ENCODE measurements around the gene FRS3.
"Not testable (repeated sequence)": the region's sequence is repeated elsewhere in the genome, so short reads cannot be mapped to it uniquely, and the experiment has no call there.

FRS3 gene

GRCh38 chr6:41768545-41769308 is 11.0 kb downstream of the FRS3 start:
- DNase-seq = no peak

- no peak for DNase-seq
These were observed 12.4 kb downstream of the FRS3 start for GRCh38 chr6:41767112-41767833.

- not testable (repeated sequence) for DNase-seq
These were observed 13.5 kb downstream of the FRS3 start for GRCh38 chr6:41766043-41766664.

GRCh38 chr6:41763470-41763869 is 16.2 kb downstream of the FRS3 start:
- no peak for DNase-seq

- DNase-seq = no peak
These were observed 19.7 kb downstream of the FRS3 start for GRCh38 chr6:41759905-41760579.

- no peak for DNase-seq
These were observed 20.4 kb downstream of the FRS3 start for GRCh38 chr6:41759106-41759904.

- DNase-seq = no peak
These were observed 21.1 kb downstream of the FRS3 start for GRCh38 chr6:41758641-41759035.

- peak; percentile 15 for DNase-seq
These were observed 21.6 kb downstream of the FRS3 start for GRCh38 chr6:41757931-41758640.

- no peak for DNase-seq
These were observed 22.4 kb downstream of the FRS3 start for GRCh38 chr6:41757271-41757670.

- DNase-seq = no peak
These were observed 23.3 kb downstream of the FRS3 start for GRCh38 chr6:41756354-41756753.

- no peak for DNase-seq
These were observed 23.8 kb downstream of the FRS3 start for GRCh38 chr6:41755895-41756294.

GRCh38 chr6:41750374-41750773 is 29.3 kb downstream of the FRS3 start:
- DNase-seq = no peak

- DNase-seq = no peak
These were observed 31.2 kb downstream of the FRS3 start for GRCh38 chr6:41748542-41748941.

- DNase-seq = no peak
These were observed 31.6 kb downstream of the FRS3 start for GRCh38 chr6:41748102-41748477.

GRCh38 chr6:41747256-41748101 is 32.2 kb downstream of the FRS3 start, which contains the start of gene PGC:
PGC (minus strand) TSS chr6:41747397; CDS start chr6:41747334, 63 bp downstream.
- DNase-seq = no peak

- DNase-seq = no peak
These were observed 33.6 kb downstream of the FRS3 start for GRCh38 chr6:41746107-41746506.

GRCh38 chr6:41744236-41744787 is 35.4 kb downstream of the FRS3 start:
- no peak for DNase-seq

- DNase-seq = no peak
These were observed 36.1 kb downstream of the FRS3 start for GRCh38 chr6:41743406-41744235.
